GM21825 (cell line): ENCODE measurements around the gene SDK2.

ENCODE experiments used
- ATAC-seq: cut with Tn5 transposase; IDR thresholded peaks from one replicate; pipeline ENCODE4 v1.9.1; 2021; ENCODE audit warnings: mild to moderate bottlenecking, moderate library complexity; ENCODE audit not compliant: unreplicated experiment

SDK2 gene

DNA sequence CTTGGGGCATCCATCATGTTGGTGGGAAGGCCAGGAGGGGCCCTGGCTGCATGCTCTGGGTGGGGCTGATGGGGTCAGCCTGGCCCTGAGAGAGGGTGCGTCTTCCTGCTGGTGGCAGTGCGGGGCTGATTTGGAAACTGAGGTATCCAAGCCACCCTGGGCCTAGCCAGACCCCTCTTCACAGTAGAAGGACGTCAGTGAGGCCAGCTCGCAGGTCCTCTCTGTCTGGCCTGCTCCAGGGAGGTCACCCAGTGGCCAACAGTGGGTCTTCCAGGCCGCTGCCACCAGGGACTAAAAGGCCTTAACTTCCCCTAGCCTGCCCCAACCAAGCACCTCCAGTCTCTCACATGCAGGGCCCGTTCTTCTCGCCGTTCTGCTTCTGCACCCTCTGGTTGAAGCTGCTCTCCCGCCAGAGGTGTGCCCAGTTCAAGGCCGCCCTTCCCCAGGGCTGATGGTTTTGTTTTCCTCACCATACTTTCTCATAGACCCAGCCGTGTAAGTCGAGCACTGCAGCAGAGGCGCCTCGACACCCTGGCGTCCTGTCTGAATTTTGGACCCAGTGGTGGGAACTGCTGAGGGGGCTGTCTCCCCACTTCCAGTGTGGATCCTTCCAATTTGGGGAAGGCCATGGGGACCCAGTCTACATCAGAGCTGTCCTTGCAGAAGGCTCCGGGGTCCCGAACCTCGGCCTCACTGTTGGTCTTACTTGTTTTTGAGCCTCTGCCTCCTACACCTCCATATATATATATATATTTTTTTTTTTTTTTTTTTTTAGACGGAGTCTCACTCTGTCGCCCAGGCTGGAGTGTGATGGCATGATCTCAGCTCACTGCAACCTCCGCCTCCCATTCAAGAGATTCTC, 289.6 kb downstream of the SDK2 start:
- no peak for ATAC-seq

DNA sequence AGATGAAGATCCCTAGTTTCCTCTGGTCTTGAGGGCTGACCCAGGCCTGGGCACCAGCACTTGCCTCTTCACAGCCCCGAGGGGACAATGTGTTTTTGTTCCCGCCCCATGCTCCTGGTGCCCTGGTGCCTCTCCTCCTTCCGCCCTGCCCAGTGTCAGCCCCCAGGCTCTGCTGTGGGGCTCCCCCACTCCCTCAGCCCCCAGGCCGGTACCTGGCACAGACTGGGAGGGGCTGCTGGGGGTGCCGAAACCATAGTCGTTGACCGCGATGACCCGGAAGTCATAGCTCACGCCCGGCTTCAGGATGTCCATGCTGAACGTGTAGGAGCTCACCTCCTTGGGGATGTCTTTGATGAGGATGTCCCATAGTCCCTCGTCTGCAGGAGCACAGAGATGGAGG, 292.0 kb downstream of the SDK2 start:
- ATAC-seq = no peak

DNA sequence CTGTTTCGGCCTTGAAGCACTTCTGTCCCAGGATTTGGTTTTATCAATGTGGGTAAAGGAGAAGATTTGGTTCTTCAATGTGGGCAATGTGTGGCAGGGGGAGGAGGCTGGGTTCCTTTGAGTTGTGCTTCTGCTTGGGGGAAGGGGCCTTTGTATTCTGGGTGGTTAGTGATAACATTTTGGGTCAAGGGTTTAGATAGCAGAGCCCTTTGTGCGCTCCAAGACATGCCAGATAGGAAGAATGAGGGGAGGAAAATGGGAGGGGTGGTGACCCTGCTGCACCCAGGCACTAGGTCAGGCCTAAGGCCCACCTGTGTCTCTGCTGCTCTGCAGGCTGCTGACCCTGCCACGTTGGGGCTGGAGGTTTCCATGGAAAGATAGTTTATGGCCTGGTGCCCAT, 292.5 kb downstream of the SDK2 start:
- no peak for ATAC-seq

DNA sequence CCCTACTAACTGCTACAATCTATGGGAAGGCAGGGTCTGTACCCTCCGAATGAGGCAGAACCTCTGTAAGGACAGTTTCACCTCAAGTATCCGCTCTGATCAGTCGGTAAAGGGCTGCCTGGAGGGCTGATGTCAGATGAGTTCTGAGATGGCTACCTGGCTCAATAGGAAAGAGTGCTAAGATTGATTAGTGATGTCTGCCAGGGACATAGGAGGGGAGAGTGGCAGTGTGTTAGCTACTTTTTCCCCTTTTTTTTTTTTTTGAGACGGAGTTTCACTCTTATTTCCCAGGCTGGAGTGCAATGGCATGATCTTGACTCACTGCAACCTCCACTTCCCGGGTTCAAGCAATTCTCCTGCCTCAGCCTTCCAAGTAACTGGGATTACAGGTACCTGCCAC, 293.4 kb downstream of the SDK2 start:
- ATAC-seq = no peak

DNA sequence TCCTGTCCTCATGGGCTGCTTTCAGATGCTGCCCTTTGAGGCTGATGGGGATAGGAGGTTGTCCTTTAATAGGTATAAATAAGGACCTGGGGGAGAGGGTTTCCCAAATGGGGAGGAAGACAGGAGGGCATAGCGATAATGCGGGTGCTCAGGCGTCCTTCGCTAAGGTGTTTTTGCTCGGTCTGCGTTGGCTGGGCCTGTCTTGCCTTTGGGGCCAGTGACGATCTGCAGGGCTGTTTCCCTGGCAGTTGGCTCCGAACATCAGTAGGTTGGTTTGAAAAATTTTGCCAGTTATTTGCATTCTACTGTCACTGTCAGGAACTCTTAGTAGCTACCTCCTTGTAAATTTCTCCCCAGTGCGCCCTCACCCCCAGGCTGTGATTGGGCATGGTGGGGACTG, 294.6 kb downstream of the SDK2 start:
- ATAC-seq = no peak

DNA sequence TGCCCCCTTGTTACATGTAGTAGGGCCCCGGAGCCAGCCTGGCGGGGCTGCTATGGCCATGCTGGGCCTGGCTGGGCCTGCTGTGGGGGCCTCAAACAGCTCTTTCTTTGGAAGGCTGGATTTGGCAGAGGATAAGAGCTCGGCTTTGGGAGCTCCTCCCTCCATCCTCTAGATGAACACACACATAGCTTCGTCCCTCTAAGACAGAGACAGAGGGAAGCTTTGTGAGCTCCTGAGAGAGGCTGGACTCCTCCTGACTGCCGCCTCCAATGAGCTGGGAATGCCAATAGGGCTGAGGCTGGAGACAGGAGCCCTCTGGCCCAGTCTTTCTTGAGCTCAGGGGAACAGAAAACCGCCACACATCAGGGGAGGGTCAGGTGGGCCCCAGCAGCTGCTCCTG, 295.1 kb downstream of the SDK2 start:
- ATAC-seq = no peak

DNA sequence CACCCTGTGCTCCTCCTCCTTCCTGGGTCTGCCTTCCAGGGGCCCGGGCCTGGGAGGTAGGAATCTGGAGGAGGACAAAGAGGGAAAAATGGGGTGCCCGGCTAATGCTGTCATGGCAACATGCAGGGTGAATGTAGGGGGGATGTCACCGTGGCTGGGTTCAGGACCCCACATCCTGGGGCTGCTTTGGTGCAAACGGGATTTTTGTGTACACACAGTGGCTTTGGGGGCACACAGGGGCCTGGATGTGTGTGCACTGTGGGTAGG, 295.5 kb downstream of the SDK2 start:
- ATAC-seq = no peak

DNA sequence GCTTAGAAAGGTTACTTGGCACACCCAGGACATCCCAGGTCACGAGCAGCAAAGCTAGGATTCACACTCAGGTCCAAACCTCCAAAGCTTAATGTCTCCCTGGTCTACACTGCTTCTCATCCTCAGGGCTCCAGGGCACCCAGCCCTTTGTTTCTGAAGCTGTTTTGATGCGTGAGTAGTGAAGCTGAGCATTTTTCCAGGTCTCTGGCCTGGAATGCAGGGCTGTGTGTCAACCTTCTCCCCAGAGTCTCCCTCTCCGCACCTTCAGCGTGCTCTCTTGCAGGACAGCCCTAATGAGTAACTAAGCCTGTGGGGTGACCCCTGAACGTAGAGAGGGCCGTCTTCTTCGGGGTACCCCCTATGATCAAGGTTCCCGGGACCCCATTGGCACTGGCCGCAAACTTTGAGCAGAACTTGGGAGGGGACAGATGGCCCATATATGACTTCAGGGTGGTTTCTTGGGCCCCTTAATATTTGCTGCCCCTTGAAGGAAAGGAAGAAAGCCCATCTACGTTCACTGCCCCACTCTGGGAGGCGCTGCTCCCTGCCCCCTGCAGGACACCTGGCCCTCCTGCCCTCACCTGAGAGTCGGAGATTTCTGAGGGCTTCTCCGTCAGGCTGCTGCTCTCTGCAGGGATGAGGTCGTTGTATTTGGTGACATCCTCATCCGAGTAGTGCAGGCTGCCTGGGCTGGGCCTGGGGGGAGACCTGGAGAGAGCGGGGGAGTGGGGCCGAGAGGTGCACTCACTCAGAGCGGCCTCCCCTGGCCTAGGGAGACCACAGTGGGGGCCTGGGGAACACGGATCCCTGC, 296.0 kb downstream of the SDK2 start:
- ATAC-seq = no peak

DNA sequence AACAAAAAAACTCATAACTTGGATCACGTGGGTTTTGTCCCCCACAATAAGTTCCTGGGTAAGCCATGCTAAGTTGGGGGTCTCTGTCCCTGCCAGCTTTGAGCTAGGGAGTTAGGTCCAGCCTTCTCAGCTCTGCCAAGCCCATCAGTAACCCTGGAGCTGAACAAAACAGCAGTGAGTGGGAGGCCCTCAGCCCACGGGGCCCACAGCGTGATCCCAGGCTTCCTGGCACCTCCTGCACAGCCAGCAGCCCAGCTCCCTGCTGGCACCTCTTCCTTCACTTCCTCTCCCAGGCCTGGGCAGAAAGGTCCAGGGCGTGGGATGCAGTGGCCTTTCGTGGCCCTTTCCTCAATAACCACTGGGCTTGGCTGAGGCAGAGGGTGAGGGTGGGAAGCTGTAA, 296.9 kb downstream of the SDK2 start:
- no peak for ATAC-seq

DNA sequence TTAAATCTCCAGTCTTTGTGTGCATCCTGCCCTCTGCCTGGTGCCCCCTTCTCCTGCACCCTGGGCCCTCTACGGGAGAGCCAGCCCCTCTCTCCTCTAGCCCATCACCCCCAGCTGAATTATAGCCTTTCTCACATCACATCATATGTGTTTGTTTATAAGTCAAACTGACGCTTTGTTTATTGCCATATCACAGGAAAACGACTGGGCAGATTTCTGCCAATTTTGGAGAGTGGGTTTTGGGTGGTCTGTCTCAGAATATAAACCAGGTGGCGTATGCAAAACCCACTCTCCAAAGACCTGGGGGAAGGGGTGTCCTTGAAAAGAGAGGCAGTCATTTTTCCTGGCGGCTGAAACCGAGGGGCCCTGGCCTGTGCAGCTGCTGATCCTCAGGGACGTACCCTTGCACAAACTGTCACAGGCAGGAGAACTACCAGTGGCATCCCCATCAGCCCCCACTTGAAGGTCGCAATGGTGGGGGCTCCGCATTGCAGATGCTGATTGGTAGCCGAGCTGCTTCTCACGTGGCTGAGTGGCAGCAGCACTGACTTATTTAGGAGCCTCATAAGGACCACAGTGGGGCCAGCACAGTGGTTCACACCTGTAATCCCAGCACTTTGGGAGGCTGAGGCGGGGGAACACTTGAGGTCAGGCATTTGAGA, 297.6 kb downstream of the SDK2 start:
- ATAC-seq = no peak

DNA sequence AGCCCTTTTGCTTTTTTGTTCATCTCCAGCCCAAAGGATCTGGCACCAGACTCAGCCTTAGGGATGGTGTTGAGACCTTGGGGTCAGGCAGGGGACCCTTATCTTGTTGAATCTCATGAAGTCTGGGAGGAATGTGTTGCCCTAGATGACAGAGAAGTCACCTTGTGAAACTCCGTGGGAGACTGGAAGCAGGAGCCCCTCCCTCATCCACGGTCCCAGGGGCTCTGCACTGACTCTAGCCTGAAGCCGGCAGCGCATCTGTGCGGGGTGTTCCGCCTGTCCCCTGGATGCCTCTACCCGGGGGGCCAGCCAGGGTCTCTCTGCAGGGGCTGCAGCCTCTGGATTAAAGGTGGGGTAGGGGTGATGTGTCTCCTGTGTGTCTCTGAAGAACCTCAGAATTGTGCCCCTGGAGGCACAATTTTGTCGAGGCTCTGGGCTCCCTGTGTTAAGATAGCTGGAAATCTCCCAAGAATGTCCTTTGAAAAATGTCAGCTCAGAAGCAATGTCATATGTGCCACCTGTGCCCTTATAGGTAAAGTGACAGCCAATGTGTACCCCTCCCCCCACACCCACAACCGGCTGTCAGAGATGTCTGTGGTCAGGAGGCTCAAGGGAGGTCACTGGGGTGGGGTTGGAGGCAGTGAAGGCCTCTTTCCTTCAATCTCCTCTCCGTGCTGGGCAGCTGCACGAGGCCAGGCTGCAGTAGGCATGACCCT, 300.3 kb downstream of the SDK2 start:
- no peak for ATAC-seq

DNA sequence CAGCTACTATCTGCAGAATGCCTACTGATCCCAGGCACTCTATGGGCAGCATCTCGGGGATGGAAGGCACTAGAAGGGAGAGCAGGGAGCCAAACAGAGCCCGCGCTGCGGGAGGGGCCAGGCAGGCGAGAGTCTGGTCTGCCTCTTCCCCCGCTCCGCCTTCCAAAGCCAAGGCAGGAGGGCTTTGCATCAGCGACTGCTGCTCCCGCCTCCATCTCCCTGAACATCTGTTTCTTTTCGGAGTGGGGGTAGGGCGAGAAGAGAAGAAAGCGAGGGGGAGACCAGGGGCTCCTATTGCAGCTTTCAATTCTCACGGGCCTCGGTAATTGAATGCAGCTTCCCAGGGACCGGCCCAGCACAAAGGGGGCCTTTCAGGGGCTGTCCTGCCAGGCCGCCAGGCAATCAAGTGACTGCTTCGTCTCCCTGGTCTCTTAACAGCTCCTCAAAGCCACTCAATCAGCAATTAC, 301.0 kb downstream of the SDK2 start:
- ATAC-seq = no peak

DNA sequence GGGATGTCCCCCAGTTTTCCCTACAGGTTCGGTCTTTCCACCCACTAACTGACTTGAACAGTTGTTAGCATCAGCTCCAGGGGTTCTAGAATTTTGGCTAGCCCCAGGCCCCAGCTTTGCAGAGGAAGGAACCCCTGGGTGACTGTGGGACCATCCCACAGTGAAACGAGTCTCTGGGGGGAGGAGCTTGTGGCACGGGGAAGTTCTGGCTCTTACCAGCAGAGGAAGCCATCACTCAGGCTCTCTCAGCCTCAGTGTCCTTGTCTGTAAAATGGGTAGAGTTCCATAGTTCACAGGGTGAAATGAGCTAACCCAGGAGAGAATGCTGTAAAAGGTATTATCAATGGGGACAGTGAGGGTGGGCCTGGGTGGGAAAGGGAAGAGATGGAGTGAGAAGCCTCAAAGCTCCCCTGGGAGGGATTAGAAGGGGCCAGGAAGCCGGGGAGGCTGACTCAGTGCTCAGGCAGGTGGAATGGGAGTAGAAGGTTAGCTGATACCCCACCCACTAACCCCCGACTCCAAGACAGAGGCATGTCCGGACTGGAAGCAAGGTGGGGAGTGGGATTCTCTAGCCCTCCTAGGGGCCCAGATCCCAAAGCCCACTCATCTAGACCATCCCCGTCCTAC, 301.6 kb downstream of the SDK2 start:
- ATAC-seq = no peak

DNA sequence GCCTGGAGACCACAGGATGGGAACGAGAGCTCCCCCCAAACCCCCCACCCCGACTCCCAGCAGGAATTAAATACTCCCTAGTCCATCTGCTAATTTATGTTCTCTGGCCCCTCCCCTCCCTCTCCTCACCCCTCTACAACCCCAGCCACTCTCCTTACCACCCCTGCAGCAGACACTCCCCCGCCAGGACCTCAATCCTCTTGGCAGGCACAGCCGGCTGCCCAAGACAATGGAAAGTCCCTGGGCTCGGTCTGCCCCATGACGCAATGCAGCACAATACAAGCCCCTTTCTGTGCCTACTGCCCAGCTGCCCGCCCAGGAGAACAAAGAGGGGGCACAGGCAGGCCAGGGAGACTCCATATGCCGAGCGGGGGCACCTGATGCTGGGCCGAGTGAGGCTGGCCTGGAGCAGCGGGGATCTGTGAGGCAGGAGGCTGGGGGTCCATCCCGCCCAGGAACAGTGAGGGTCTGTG, 302.2 kb downstream of the SDK2 start:
- no peak for ATAC-seq

DNA sequence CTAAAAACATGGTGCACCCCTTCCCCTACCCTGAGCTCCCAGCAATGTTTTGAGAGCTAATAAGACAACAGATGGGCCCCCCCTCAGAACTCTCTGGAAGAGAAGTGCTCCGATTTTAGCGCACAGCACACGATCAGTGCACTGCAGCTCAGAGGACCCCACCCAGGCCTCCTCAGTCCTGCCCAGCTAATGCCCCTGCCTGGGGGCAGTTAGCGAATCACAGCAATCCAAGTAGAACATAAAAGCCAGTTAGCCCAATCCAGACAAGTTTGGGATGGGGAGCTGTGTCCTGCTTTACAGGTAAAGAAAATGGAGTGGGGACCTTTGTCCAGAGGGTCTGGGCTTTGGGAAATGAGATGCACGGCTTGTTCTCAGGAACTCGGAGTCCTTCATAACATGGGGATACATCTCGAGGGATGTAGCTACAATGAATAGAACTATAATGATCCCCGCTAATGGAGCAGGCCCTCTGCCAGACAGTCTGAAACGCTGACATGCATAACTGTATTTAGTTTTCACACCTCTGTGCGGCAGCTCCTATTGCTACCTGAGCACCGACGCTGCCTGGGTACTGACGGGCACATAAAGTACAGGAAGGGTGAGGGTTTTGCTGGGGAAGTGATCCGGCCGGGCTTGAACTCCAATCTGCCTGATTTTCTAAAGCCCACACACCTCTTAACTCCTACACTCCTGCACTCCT, 302.7 kb downstream of the SDK2 start:
- ATAC-seq = no peak

DNA sequence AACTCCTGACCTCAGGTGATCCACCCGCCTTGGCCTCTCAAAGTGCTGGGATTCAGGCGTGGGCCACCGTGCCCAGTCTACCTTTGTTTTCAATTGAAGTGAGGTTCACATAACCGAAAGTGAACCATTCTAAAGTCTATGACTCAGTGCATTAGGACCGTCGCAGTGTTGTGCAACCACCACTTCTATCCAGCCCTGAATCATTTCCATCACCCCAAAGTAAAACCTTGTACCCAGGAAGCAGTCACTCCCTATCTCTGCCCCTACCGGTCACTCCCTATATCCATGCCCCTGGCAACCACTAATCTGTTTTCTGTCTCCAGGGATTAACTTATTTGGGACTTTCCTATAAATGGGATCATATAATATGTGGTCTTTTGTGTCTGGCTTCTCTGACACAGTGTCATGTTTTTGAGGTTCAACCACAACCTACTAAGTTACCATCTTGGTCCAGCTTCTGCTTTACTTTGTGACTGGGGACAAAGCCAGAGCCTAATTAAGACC, 304.1 kb downstream of the SDK2 start:
- no peak for ATAC-seq

DNA sequence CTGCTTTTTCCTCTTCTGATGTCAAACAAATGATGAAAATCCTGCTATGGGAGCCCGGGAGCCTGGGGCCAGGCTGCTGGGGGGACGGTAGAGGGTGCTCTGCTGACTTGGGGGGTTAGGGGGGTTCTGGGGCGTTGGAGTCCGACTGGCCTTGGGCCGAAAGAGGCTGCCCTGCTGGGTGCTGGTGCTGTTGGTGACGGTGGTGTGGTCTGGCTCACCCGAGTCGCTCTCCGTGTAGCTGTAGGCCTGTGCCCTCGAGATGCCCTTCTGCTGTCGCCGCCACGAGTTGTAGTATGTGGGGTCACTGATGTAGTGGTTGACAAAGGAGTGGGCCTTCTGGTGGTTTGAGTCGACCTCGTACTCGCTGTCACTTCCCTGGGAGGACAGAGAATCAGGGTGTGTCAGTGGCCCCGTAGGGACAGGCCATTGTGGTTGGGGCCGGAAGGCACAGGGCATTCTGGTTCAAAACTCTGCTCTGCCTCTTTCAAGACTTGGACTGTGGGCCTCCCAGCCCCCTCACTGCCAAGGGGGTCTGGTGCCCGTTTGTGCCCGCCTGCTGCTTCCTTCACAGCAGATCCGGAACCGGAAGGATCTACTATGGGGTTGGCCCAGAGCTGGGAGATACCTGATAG, 305.6 kb downstream of the SDK2 start:
- ATAC-seq = no peak

DNA sequence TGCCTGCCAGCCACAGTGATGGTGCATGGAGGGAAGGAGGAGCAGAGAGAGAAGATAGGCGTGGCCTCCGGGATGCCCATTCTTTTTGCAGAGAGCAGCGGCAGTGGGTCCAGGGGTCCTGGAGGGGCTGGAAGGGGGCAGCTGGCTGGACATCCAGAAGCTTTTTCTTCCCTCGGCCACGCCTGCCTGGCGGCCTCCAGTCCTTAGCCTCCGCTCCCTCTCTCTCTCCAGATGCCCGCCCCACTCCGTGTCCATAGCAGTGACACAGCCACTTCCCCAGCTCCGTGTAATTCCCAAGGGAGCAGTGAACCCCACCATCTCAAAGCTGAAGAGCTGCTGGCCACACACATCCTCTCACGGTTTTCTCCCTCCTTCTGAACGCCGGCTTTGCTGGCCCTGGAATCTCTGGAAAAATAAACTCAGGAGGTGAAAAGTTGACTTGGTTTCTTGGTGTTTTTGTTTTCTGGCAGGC, 306.2 kb downstream of the SDK2 start:
- no peak for ATAC-seq

DNA sequence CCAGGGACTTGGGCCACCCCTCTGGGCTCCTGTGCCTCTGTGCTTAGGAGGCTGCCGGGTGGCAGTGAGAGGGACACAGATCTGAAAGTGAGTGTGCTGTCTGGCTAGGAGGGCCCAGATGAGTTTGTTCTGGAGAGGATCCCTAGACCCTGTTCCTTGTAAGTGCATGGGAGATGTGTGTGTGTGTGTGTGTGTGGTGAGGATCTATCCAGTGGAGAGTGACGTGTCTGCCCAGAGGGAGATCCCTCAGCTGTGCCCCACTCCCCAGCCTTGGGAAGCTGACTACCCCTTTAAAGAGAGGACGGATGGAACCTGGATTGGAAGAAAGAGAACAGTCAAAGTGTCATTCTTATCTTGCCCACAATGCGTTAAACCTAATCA, 306.9 kb downstream of the SDK2 start:
- ATAC-seq = no peak
